ENCODE results near the gene SYT15.
A peak's percentile ranks its signal among the peaks of the same experiment; 100 is the strongest.
"Not testable (repeated sequence)": the region's sequence is repeated elsewhere in the genome, so short reads cannot be mapped to it uniquely, and the experiment has no call there.

The SYT15 gene
- 0 to 0.99 (median 0) reads per million in 17 experiments for total RNA-seq

DNA sequence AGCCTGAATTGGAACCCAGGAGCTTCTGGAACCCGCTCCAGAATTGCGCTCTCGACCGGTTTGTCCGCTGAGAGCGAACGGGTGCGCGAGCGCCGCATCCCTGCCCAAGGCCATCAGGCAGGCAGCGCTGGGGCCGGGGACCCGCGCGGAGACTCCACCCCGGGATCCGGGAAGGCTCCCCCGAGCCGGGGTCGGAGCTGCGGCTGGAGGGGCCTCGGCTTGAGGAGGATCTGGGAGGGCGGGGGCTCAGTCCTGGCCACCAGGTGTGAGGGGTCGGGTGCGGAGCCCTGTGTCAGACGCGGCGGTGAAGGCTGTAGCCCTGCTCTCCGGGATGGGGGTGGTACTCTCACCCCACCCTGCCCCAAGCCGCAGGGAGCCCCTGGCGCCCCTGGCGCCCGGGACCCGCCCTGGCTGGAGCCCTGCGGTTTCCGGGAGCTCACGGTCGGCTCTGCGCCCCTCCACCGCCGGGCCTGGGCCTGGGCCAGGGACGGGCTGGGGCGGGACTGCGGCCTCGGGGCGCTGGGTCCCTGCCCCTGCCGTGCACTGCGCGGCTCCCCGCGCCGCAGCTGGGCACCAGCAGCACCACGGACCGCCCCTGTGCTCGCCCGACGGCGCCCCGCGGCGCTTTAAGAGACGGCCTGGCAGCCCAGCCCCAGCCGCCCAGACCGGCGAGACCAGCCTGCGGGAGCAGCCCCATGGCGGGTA lies at the start of gene SYT15:
Gene SYT15 (plus strand): TSS at position 655 of the 705 bp plus-strand sequence. CDS start 41 bp downstream, at position 696.
- DNase-seq, result not testable (repeated sequence)

DNA sequence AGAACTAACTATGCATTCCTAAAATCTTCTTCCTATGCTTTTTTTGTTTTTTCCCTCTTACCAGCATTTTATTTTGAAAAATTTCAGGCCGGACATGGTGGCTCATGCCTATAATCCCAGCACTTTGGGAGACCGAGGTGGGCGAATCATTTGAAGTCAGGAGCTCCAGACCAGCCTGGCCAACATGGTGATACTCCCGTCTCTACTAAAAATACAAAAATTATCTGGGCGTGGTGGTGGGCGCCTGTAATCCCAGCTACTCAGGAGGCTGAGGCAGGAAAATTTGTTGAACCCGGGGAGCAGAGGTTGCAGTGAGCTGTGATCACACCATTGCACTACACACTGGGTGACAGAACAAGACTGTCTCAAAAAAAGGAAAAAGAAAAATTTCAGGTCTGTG lies 49.2 kb upstream of the SYT15 start:
- DNase-seq, result not testable (repeated sequence)

DNA sequence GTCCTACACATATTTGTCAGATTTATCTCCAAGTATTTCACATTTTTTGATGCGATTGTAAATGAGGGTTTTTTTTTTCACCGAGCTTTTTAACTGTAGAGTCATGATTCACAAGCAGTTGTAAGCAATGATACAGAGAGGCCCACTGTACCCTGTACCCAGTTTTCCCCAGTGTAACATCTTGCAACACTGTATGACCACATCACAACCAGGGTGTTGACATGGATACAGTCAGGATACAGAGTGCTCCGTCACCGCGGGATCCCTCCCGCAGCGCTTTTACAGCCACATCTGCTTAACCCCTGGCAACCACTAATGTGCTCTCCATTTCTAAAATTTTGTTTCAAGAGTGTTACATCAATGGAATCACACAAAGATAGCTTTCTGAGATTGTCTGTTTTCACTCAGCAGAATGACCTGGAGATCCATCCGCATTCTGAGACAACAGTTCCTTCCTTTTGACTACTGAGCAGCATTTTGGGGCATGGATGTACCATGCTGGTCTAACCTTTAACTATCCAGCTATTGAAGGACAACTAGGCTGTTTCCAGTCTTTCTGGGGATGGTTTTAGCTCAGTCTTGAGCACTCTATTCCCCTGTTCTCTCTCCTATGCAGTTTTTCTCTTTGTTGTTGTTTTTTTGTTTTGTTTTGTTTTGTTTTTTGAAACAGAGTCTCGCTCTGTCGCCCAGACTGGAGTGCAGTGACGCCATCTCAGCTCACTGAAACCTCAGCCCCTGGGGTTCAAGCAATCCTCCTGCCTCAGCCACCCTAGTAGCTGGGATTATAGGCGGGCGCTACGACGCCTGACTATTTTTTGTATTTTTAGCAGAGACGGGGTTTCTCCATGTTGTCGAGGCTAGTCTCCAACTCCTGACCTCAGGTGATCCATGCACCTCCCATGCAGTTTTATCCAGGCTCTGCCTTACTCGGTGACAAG lies 48.4 kb upstream of the SYT15 start:
- no peak for DNase-seq

DNA sequence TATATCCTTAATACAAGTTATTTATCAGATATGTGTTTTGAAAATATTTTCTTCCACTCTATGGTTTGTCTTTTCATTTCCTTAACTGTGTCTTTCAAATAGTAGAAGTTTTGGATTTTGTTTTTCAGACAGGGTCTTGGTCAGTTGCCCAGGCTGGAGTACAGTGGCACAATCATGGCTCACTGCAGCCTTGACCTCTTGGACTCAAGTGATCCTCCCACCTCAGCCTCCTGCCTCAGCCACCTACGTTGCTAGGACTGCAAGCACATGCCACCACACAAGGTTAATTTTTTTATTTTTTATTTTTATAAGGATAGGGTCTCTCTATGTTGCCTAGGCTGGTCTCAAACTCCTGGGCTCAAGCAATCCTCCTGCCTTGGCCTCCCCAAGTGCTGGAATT lies 46.7 kb upstream of the SYT15 start:
- DNase-seq, result not testable (repeated sequence)

DNA sequence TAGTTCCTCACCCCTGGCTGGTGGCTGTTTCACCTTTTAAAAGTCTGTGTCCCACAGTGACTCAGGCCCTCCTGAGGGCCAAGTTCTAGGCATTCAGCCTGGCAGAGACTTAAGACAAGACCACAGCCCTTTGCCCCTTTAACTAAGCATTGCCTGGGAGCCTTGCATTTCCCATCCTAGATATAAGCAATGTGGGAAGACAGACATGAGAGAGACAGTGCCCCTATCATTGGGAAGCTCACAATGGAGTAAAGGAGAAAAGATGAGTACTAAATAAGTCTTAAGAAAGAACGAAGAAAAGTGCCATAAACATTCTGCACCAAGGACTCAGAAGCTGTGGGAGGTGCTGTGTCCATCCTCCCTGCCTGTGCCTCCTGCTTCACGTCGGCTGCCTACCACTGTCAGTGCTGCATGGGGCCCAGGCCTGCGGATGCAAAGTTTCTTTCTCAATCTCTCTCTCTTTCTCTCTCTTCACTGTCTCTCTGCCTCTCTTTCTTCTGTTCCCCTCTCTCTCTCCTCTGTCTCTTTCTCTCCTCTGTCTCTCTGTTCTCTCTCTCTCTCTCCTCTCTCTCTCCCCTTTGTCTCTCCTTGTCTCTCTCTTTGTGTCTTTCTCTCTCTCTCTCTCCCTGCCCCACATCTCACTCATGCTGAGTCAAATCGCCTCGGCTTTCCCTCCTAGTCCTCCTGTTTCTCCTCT lies 44.0 kb upstream of the SYT15 start:
- no peak for DNase-seq

DNA sequence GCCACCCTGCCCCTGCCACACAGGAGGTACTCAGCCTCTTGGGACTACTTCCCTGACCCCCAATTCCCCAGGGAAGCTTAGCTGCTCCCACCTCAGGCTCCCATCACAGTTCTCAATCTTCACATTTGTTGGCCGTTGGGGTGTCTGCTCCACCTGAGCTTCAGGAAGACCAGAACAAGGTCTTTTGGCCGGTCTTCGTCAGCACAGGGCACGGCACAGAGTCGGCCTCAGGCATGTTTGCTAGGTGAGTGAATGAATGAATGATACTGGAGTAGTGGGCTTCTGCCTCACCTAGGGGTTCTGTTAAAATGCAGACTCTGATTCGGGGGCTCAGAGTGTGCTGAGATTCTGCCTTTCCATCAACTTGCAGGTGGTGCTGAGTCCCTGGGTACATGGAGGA lies 42.8 kb upstream of the SYT15 start:
- no peak for DNase-seq

DNA sequence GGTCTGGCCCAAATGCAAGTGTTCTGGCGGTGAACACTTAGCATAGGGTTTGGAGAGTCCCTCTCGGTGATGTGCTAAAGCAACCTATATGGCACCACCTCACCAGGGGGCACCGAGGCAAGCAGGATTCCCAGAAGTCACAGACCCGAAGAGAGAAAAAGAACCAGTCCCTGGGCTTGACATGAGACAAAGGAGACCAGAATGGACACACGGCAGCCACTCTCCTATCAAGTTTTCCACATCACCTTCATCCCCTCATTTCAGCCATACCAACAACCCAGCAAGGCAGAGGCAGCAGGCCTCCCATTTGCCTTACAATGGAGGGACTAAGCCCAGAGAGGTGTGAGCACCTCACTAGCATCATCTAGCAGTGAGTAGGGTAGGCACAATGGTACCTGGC lies 42.1 kb upstream of the SYT15 start:
- DNase-seq, result no peak

DNA sequence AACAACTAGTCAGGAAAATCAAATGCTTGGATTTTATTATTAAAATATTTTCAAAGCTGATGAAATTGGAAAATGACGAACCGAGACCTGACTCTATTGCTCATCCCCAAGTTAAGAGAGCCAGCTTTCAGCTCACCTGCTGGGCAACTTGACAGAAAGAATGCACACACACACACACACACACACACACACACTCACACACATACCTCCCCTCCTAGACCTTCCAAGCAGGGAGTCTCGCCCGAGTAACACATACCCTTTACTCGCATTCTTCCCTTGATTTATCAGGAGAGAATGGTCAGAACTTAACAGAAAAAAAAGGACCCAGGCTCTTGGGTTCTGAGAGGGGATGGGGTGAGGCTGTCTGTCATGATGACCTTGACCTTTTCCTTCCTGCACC lies 41.6 kb upstream of the SYT15 start:
- DNase-seq, result no peak

DNA sequence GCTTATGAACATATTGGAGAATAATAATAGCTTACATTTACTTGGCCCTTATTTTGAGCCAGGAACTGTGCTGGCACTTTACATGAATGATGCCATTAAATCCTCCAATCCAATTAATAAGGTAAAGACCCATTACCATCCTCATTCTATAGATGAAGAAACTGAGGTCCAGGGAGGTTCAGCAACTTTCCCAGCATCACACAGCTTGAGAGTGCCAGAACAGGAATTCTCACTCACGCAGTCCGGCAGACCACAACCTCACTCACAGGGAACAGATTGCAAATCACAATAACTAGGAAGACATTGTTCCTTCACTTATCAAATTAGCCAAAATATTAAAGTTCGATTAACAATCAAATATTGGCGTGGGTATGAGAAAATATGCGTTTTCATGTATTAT lies 40.8 kb upstream of the SYT15 start:
- DNase-seq, result no peak

DNA sequence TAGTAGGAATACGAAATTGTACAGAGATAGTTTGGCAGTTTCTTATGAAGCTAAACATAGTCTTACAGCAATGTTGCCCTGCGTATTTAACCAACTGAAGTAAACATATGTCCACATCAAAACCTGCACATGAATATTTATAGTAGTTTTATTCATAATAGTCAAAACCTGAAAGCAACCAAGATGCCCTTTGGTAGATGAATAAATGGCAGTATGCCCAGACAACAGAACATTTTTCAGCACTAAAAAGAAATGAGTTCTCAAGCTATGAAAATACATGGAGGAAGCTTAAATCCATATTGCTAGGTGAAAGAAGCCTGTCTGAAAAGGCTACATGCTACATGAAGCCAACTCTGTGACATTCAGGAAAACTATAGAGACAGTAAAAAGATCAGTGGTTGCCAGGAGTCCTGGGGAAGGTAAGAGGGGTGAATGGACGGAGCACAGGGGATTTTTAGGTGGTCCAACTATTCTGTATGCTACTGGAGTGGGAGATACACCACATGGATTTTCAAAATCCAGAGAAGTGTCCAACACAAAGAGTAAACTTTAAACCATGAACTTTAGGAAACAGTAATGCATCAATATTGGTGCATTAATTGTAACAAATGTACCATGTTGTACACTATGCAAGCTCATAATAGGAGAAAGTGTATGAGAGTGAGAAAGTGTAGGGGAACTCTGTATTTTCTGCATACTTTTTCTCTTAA lies 40.1 kb upstream of the SYT15 start:
- no peak for DNase-seq

DNA sequence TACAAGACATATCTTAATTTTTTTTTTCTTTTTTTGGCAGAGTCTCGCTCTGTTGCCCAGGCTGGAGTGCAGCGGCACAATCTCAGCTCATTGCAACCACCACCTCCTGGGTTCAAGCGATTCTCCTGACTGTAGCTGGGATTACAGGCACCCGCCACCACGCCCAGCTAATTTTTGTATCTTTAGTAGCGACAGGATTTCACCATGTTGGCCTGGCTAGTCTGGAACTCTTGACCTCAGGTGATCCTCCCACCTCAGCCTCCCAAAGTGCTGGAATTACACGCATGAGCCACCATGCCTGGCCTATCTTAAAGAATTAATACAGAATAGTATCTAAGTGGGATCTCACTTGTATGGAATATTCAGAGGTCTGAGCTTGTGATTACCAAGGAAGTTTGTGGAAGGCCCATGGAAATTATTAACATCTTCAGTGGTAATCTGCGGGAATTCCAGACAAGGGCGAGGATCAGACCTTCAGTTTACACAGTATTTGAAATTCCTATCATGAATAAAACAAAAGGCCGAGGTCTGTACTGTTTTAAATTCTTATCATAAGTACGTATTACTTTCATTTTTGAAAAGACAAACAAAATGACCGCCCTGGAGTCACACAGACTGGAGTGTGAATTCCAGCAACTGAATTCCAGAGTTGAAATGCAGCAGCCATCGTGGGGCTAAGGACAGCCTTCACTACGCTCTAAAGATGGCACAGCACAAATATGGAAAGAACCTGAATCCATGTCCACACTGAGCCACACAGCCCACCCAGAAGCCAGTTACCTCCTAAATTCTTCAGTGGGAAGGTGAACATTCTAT lies 39.1 kb upstream of the SYT15 start:
- DNase-seq, result no peak

DNA sequence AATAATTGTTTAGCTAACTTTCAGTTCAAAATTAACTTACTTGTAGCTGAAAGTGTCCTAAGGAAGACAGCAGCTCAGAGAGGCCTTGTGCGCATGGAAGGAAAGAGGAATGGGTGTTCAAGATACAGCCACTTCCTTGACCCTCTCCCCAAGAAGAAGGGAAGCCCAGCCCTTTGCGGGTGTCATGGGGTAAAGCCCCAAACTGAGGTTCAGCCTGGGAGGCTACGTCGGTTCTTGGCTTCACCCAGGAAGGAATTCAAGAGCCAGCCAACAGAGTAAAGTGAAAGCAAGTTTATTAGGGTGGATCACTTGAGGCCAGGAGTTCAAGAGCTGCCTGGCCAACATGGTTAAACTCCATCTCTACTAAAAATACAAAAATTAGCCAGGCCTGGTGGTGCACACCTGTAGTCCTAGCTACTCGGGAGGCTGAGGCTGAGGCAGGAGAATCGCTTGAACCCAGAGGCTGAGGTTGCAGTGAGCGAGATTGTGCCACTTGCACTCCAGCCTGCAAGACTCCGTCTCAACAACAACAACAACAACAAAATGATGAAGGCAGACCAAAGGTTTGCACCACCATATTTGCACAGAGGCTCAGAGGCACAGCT lies 38.4 kb upstream of the SYT15 start:
- DNase-seq, result no peak

DNA sequence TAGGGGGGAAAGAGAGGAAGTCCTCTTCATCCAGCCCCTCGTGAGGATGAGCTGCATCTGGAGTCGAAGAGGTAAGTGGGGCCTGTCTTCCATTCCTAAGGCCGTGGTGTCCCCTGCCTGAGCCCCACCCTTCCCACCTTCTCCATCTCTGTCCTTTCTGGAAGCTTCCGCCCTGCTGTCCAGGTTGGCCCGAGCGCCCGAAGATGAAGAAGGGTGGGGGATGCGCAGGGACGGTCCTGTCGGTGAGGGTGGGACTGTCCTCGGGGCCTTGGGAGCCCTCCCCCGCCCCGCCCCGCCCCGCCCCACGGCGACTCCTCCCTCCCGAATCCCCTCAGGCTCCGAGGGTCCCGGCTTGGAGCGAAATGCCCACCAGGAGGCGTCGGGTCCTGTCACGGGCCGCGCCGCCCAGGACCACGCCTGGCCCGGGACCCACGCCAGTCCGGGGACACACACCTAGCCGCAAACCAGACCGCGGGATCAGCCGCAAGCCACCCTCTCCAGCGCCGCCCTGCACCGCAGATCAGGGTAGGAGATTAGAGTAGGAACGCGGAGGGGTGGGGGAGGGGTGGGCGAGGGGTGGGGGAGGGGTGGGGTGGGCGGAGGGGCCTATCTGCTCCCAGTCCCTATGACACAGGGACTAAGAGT lies 37.8 kb upstream of the SYT15 start:
- DNase-seq, result no peak

DNA sequence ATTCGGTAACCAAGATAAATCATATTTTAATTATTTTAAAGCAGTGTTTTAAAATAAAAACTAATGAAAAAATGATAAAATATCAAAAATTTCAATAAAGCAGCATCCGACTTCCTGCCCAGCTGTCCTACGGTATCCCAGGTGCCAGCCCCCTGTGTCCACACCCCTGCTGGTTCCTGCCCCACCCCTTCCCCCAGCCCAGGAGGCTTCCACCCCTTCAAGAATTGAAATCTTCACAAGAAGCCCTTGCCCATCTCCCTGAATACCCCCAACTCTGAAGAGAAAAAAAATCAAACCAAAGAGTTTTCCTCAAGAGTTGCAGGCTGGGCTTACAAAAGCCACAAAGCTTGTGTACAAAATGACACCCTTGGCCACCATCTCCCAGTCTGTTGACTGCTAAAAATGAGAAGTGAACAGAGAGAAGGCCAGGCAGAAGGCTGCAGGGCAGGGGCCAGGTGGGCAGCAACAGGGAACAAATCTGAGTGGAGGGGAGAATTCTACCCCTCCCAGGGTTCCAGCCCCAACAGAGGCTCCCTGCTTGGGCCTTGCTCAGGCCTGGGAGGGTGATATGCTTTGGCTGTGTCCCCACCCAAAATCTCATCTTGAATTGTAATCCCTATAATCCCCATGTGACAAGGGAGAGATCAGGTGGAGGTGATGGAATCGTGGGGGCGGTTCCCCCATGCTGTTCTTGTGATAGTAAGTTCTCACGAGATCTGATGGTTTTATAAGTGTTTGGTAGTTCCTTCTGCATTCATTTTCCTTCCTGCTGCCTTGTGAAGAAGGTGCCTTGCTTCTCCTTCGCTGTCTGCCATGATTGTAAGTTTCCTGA lies 37.0 kb upstream of the SYT15 start:
- no peak for DNase-seq

DNA sequence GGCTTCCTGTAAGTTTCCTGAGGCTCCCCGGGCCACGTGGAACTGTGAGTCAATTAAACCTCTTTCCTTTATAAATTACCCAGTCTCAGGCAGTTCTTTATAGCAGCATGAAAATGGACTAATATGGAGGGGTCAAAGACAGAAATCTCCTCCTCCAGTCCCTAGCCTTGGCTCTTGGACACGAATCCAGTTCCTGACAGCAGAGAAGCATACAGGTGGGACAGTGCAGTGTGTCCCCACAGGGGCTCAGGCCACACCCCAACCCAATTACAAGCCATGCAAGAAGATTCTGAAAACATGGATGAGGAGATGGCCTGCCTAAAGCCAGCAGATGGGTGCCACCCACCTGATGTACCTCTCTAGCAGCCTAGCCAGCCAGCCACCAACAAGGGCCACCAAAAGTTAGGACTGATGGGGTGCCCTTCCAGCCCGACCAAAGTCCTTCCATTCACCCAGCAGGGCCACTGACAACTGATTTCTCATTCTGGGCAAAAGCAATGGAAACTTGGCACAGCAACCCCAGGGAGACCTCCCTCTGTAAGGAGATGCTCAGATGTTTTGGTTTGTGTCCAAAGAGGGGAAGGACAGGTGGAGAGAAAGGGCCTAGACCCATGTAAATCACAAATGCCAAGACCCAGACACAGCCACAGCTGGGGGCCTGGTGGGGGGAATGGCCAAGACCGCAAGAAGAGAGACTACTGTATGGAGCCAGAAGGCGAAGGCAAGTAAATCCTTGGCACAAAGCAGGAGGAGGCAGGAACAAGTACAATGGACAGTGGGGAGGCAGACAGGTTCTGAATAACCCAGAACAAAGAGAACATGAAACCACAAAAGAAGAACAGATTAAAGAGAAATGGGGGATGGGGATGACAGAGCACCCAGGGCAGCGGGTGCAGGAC lies 36.1 kb upstream of the SYT15 start:
- DNase-seq, result no peak

DNA sequence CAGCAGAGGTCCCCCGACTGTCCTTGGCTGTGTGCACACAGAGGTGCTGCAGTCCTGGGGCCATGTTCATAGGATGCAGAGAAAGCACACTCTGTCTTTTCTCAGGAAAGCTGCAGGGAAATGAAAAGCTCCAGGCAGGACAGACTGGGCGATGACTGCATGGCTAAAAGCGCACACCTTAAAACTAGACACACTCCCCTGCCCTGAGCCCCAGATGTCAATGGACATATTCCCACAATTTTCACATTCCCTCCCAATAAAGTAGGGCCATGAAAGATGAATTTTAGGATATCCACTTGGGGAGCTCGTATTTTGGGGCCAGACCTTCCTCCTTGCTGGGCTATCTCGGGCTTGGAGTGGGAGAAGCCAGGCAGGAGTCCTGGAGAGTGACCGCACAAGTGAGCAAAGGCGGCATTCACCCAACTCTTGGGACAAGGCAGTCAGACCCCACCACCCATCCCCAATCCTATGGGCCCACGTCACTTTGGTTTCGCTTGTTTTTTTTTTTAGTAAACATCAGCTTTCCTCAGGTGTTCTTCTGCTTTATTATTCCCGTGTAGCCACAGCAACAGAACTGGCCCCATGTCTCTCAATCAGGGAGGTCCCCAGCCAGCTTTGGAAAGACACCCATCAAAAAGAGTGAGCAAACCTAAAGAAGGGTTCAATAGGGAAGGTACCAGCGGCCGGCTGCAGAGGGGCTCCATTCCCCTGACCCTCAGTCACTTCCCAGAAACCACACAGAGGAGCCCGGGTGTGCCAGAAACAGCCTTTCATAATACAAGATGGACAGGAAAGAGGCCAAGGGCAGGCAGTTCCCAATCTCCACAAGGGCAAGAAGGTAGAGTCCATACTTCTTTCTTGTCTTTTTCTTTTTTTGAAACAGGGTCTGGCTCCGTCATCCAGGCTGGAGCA lies 35.2 kb upstream of the SYT15 start:
- no peak for DNase-seq

DNA sequence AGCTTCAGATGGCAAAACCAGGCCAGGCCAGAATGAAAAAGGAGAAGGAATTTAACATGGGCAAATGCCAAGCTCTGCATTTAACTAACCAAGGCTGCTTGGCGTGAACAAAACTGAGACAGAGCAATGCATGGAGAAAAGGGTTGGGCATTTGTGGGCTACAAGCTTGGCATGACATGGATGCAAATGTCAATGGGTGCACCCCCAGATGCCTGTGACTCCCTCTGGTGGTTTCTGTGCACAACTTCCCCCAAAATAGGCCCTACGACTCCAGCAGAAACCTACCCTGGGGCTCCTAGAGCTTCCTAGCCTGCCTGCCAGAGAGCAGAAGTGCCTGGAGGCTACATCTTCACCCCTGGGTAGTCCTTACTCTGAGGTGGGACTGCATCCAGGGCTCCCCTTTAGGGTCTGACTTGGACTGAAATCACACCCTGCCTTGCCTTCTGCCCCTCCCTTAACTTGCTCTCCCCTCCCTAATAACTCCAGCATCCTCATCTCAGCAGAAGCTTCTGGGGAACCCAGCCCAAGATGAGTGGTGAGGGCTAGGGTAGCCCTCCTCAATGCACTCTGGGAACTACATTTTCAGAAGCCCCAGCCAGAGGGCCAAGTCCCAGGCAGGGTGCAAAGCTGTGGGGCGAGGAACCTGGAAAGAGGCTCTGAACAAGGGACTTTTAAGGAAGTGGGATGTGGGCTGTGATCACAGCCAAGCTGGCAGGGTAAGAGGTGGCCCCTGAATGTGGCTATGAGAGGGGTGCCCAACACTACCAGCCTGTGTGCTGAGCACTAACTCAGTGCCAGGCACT lies 33.7 kb upstream of the SYT15 start:
- peak; percentile 26 to 60 (median 52) for DNase-seq
